NCI-H69 (cell line): Measurements from ENCODE around the gene RGMB.

Experiments
- DNase-seq: peaks from one replicate; lab custom pipeline; 2025; lab: John Stamatoyannopoulos, UW

Gene RGMB

DNA sequence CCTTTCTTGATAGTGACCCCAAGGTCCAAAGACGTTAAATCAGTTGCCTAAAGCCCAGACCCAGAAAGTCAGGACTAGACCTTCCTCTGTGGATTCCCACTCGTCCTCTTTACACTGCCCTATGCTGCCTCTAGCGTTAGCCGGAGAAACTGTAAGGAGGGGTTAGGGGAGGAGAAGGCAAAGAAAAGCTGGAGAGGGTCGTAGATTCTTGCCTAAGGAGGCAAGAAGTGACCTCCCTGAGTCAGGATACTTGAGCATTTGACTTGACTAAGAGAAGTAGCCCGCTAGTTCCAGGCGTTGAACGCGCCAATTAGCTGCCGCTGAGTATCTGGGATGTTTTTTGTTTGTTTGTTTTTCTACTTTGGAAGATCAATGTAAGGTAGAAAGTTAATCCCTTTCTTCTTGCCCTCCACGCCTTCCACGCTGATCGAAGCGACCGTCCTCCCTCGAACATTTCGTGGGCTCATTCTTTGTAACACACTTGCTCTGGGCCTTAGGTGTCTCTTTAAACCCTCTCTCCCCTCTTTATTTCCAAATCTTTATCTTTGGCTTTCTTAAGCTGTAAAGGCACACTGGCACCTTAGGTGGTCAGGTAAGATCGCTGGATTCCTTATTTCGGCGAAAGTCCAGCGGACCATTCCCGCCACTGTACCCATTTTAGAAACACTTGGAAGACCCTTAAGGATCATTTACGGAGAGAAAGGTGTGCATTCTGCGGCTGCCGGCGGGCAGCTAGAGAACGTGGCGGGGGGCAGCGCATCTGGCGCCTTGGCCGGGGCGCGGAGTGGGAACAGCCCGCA, 5.1 kb upstream of the RGMB start:
- DNase-seq: peak; percentile 93

DNA sequence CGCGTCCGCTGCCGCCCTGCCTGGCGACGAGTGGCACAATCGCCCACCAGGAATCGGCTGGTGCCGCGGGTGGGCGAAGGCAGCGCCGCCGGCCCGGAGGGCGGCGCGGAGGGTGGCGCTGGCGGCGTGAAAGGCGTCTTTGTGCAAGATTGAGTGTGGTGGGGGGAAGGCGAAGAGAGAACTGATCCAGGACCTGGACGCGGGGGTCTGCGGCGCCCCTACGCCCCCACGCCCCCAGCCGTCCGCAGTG, 4.6 kb upstream of the RGMB start:
- peak; percentile 95 for DNase-seq

- peak; percentile 97 for DNase-seq
Observed at GRCh38 chr5:98769210-98769958, 4.1 kb upstream of the RGMB start.

DNA sequence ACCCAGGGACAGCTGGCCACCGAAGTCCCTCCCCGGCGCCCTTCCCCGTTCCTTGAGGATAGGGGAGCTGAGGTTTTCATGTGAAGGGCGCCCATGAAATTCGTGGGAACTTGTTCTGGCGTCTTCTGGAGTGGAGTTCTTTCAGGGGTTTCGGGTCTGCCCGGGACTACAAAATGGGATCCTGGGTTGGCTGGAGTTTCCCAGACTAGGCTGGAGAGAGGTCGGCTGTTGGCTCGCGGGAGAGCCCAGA, 3.6 kb upstream of the RGMB start:
- no peak for DNase-seq

- peak; percentile 87 for DNase-seq
Observed at GRCh38 chr5:98770209-98770910, 3.1 kb upstream of the RGMB start.

- DNase-seq: peak; percentile 80
Observed at GRCh38 chr5:98770911-98771322, 2.5 kb upstream of the RGMB start.

DNA sequence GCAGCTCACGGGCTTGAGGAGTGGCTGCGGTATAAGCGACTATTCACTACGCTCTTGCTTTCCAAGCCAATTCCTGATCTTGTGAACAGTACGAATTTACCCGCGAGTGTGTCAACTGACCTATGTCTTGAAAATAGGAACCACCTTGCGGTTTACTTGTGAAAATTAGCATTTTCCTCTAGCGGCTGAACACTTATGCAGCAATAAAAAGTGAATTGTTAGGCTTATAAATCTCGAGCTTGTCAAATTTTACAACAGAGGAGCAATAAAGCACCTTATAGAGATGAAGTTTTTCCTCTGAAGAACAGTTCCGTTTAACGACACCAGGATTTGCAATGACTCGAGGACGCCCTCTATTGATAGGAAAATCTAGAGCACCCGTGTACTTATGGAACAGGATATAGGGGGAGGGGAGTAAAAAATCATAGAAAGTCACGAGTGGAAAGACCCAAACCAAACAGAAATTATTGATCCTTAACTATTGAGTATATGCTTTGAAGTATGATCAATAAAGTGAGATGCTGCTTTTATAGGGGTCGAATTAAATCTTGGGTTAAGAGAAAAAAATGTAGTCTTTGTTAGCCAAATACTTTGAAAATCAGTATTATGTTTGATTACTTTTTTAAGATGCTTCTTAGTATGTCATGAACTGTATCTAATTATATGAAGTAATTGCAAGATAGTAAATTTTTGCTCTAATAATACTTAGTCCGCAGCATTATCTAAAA, 1.9 kb upstream of the RGMB start:
- DNase-seq: peak; percentile 96

DNA sequence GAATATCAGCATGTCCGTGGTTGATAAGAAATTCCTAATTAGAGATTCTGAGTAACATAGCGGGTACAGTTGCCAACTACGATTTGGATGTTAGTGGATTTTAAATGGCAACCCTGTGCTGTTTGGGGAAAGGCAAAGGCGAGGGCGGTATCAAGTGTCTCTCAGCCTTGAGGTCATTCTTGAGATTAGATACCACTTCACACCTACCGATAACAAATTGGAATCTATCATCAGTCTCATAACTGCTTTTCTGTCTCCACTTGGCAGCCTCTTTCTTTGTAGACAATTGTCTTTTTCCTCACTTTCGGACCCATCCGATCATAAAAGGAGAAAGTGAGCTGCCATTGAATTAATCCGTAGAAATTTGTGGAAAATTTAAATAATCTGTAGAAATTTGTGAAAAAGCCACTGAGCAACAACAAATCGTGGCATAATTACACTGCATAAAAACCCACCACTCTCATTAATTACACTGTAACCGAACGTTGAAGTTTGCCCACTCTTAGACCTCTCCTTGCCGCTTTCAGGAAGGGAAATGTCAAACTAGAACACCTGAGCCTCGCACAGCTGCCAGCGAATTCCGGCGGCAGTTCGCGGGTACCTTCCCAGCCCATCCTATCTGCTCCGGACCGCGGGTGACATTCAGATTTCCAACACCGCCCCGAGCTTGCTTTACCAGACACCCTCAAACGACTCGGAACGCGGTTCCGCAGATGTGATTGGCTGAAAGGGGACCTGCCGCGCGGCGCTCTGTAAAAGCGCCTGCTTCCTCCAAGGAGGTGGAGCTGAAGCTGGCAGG, 849 bp upstream of the RGMB start:
- peak; percentile 99 for DNase-seq

GRCh38 chr5:98773214-98773463, 324 bp upstream of the RGMB start:
- DNase-seq: no peak

- peak; percentile 90 for DNase-seq
Observed at GRCh38 chr5:98774192-98775033, 950 bp downstream of the RGMB start.

DNA sequence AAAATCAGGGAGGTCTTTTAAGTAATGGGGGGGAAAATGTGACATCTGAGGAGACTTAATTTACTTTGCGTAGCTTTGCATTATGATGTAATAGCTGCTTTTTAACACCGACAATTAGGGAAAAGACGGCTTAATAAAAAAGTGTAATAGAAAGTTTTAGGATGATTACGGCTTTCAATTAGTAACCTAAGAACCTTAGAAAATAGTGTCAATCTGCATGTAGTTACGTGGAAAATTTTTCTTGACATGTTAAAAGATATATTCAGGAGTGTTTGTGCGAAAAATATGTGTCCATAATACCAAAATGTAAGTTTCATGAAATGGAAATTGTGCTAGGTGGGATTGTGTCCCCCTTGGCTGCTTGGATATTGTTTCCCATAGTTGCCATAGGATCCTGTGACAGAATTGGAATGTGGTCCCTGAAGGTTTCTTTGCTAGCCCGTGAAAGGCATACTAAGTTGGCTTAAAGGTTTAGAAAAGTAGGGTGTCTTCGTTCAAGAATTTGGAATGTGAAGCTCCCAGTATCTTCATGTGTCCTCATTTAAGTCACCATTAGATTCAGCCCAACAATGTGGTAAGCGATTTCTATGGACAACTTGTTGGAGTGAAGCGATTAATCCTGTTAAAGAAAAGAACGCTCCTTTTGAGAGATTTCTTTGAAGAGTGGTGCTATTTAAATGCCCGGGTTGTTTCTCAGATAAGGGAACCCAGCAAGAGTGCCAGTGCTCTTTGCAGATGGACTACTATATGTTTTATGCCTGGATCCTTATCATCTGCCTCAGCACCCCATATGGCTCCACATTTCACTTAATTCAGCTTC, 2.0 kb downstream of the RGMB start:
- DNase-seq: peak; percentile 30

DNA sequence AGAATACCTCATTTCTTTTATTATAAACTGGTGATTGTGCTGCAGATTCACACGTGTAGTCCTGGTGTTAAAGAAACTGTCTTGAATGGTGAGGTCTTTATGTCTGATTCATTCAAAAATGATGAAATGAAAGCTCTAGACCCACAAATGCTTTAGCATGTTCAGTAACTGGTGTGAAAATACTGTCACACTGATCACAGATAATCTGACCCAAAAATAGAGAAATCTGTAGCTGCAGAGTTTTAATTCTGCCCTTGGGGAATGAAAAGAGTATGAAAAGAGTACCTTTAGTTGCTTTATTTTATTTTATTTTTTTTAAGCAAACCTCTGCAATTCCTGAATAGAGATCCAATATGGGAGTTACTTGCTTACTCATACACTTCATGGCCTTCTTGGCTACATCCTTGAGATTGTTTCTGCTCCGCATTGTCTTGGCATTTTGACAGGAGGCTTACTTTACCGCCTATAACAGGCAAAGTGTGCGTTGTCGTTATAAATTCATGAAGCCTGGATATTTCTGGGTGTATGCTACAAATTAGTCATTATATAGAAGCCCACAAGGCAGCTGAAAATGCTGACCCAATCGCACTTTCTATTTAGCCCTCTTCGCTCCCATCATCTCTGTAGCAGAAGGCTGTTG, 2.7 kb downstream of the RGMB start:
- peak; percentile 43 for DNase-seq

DNA sequence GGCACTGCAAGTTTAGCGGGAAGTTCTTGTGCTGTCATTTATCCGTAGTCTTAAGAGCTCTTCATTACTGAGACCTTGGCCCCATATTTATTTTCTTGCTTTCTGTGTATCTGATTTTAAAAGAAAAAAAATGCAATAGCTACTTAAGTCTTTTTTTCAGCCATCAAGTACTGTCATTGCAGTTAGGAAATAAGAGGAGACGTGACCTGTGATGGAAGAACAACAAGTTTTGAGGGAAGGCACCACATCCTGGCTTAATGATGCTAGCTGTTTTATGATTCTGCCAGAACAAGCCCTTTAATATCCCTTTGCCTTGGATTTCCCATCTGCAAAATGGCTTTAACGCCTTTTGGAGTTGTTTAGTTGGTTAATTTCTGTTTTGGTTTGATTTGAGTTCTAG, 3.8 kb downstream of the RGMB start:
- DNase-seq: peak; percentile 25

GRCh38 chr5:98779264-98779877, 5.9 kb downstream of the RGMB start:
- no peak for DNase-seq

- DNase-seq: no peak
Observed at GRCh38 chr5:98780390-98780789, 6.9 kb downstream of the RGMB start.

DNA sequence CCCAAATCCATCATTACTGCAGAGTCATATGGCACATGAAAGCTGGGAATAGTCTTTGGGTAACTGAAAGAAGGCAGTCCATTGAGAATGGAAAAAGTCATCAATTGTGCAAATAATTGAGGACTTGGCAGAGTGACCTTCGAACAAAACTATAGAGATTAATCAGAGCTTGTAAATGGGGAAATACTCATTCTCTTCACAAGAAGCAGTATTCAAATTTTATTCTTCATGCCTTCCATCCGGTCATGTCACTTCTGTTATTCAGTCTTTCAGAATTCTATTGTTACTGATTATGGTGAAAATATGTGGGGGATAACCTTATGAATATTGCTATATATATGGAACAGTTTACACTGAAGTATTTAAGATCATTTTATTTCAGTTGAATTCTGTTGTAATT, 8.1 kb downstream of the RGMB start:
- DNase-seq: no peak

DNA sequence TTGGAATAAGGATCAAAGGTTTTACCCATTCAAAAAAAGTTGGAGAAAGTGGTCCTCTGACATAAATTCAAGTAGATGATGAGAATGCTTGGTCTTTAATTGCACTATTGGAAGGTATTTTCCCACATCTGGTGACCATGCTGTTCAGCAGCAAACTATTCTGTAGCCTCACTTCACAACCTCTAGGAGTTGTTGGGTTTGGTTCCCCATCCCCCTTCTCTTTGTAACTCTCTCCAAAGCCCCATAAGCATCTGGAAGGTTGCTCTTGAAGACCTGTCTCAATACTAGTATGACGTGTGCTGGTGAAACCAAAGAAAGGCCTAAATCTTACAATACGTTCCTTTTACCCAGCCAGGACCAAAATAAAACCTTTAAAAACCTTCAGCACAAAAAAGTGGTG, 8.5 kb downstream of the RGMB start:
- DNase-seq: no peak

DNA sequence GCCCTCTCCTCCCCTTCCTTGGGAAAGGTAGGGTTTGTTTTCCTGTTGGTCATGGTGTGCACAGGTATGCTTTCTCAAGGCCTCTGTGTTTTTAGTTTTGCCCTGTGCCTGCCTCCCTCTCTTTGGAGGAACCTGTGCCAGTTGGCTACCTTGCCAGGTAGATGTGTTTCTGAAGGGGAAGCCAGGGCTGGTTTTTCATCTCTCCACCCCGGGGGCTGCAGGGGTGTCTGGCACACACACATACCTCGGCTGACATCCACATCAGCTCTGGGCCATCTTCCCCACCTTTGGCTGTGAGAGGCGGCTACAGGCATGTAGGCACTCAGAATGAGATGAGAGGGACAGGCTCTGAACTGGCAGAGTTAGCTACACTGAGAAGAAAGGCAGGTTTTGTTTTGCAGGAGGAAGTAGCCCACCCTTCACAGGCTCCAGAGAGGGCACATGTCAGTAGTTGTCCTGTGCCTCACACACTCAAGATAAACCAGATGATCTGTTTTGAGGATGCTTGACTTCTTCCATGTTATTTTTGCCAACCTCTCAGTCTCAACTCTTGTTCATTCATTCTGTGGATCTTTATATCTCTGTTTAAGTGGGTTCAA, 9.7 kb downstream of the RGMB start:
- DNase-seq: no peak

GRCh38 chr5:98784411-98784810, 10.9 kb downstream of the RGMB start:
- DNase-seq: no peak
